ENCODE measurements around the gene PDPK1. TPM values are rescaled to one million over a fixed set of nuclear protein-coding genes. Genes with fewer than 3 reads are reported as not detected.
"Not testable (repeated sequence)": the region's sequence is repeated elsewhere in the genome, so short reads cannot be mapped to it uniquely, and the experiment has no call there.

Gene PDPK1
- total RNA-seq, 4 donors from 2014 or later, result 22.2 to 34.5 (median 25.6) TPM

GRCh38 chr16:2554709-2555425, 17.0 kb downstream of the PDPK1 start:
- not testable (repeated sequence) for ATAC-seq (ENCODE audit: low FRiP score); DNase-seq (ENCODE audit: low spot score)

- DNase-seq (ENCODE audit: low spot score); ATAC-seq (ENCODE audit: low FRiP score): not testable (repeated sequence)
Observed at GRCh38 chr16:2557150-2557549, 19.3 kb downstream of the PDPK1 start.

- DNase-seq (ENCODE audit: low spot score); ATAC-seq (ENCODE audit: low FRiP score): not testable (repeated sequence)
Observed at GRCh38 chr16:2560131-2560797, 22.4 kb downstream of the PDPK1 start.

GRCh38 chr16:2560798-2561133, 22.9 kb downstream of the PDPK1 start:
- DNase-seq (ENCODE audit: low spot score), result peak; percentile 64
- peak; percentile 70 for ATAC-seq (ENCODE audit: low FRiP score)

- DNase-seq (ENCODE audit: low spot score); ATAC-seq (ENCODE audit: low FRiP score): not testable (repeated sequence)
Observed at GRCh38 chr16:2567506-2567905, 29.7 kb downstream of the PDPK1 start.

- ATAC-seq (ENCODE audit: low FRiP score); DNase-seq (ENCODE audit: low spot score): not testable (repeated sequence)
Observed at GRCh38 chr16:2568573-2568972, 30.8 kb downstream of the PDPK1 start.

- DNase-seq (ENCODE audit: low spot score); ATAC-seq (ENCODE audit: low FRiP score): not testable (repeated sequence)
Observed at GRCh38 chr16:2572704-2573103, 34.9 kb downstream of the PDPK1 start.

GRCh38 chr16:2575839-2576238, 38.0 kb downstream of the PDPK1 start:
- not testable (repeated sequence) for ATAC-seq (ENCODE audit: low FRiP score); DNase-seq (ENCODE audit: low spot score)

GRCh38 chr16:2577044-2577443, 39.2 kb downstream of the PDPK1 start:
- not testable (repeated sequence) for ATAC-seq (ENCODE audit: low FRiP score); DNase-seq (ENCODE audit: low spot score)

- not testable (repeated sequence) for ATAC-seq (ENCODE audit: low FRiP score); DNase-seq (ENCODE audit: low spot score)
Observed at GRCh38 chr16:2578905-2579304, 41.1 kb downstream of the PDPK1 start.

GRCh38 chr16:2580143-2580542, 42.3 kb downstream of the PDPK1 start:
- not testable (repeated sequence) for DNase-seq (ENCODE audit: low spot score); ATAC-seq (ENCODE audit: low FRiP score)

GRCh38 chr16:2580818-2581217, 43.0 kb downstream of the PDPK1 start:
- not testable (repeated sequence) for DNase-seq (ENCODE audit: low spot score); ATAC-seq (ENCODE audit: low FRiP score)

- no peak for DNase-seq (ENCODE audit: low spot score)
- no peak for ATAC-seq (ENCODE audit: low FRiP score)
- TF ChIP-seq CTCF (IDR thresholded peaks at IDR 0.05), result no peak
Observed at GRCh38 chr16:2584729-2585650, 47.2 kb downstream of the PDPK1 start.

All from omental fat pad (tissue), 4 donors.